Cerebellar nuclear complex (tissue), 1 donor: Measurements from ENCODE around the gene SHB.
"Not testable (repeated sequence)": the region's sequence is repeated elsewhere in the genome, so short reads cannot be mapped to it uniquely, and the experiment has no call there.

ENCODE experiments used
- DNase-seq, 2 experiments: peaks; one replicate each; lab custom pipeline; 2025; lab: John Stamatoyannopoulos, UW

The SHB gene

DNA sequence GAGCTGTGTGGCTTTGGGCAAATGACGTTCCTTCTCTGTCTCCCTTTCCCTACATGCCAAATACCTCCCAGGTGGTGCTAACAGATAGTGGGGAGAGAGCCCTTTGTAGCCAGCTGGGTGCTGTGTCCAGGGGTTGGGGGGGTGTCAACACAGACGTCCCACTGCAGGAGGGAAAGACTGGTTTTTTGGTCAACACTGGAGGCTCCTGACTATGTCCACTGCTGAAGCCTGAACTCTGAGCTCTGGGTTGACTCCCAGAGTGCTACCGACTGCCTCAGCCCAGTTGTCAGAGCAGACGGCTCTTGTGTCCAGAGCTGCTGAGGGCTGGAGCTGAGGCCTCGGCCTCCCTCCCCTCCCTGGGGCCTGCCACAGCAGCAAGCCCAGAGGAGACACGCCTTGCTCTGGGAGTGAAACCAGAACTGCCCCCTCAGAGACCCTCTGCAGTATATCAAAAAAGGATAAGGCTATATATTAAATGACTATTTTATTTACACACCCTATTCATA, 150.3 kb downstream of the SHB start:
- no peak for DNase-seq

- DNase-seq = no peak
These were observed 151.0 kb downstream of the SHB start for GRCh38 chr9:37917801-37918664.

DNA sequence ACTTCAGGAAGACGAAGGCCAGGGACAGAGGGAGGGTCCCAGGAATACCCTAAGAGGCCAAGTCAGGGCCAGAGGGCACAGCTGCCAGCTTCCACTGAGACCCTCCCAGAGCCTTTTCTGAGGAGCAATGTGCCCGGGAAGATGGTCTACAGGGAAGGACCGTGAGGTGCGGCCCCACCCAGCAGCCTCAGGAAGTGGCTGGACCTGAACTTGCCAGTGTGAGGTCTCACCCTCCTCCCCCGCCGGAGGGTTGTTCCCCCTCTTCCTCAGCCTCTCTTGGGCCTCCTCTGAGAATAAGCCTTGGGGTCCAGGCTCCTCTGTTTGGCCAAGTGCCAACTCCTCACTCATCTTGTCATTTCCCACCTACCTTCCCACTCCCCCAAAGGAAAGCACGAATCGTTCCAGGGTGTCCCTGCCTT, 151.7 kb downstream of the SHB start:
- no peak for DNase-seq

GRCh38 chr9:37916471-37917312, 152.3 kb downstream of the SHB start:
- DNase-seq = no peak

DNA sequence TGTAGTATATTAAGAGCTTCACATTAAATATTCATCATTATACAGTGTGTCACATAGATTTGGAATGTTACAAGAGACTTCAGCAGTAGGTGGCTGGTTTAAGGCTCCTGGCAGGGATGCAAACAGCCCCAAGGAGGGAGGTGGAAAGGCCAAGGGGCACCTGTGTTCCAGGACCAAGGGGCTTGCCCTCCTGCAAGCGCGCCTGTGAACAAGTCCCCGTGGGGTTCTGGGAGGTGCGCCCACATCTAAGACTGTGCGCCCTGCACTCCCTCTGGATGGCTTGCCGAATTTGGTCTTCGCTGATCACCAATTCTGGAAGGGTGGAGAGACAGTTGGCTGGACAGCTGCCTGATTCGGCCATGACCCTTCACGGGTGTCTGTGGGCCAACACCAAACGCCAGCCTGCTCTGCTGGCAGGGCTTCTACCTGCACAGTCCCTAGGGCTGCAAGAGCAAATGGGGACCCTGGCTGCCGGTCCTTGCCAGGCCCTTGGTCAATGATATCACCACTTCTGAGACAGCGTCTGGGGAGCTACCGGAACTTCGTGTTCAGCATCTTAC, 153.0 kb downstream of the SHB start:
- DNase-seq = no peak

GRCh38 chr9:37914701-37915358, 154.2 kb downstream of the SHB start:
- DNase-seq = no peak

DNA sequence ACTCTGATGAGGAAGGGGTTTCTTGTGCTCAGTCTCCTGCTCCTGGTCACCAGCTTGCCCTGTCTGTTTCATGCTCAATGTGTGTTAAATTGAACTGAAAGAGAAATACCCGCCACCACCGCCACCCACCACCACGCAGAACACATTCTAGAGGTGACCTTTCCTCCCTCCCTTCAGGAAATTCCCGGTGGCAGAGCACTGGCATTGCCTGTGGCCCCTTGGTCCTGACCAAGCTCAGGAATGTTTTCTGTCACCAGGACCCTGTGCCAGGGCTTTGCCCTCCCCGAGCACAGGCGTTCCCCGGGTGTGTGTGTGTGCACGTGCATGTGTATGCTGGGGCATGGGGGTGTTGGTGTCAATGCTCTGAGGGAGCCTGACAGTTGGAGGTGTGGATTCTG, 154.9 kb downstream of the SHB start:
- DNase-seq = no peak

DNA sequence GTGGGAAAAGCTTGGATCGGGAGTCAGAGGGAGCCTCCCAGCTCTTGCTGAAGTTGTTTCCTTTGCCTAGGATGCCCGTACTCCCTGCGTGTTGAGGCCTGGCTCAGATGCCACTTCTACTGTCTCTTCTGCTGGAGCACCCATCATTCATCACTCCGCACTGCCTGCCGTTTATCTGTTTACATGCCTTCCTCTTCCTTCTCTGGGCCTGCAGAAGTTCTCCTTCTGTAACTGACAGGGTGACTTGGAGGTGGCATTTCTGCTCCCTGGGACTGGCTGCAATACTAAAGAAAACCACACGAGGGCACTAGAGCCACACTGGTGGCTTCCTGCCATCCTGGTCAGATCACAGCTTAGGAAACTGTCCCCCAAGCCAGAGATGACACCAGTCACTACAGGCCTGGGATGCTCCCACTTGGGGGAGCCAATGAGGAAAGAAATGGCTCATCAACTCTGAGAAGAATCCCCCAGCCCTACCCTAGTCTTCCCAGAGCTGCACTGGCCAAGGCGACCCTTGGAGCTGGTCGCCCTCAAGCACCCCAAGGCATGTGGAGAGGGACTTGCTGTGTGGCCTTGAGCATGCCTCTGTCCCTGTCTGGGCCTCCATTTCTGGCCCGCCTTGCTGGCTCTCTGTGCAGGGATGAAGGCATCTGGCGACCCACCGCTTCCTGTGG, 155.4 kb downstream of the SHB start:
- DNase-seq = peak in 1 of 2 experiments; percentile 38

- DNase-seq = no peak
These were observed 157.8 kb downstream of the SHB start for GRCh38 chr9:37911271-37911681.

DNA sequence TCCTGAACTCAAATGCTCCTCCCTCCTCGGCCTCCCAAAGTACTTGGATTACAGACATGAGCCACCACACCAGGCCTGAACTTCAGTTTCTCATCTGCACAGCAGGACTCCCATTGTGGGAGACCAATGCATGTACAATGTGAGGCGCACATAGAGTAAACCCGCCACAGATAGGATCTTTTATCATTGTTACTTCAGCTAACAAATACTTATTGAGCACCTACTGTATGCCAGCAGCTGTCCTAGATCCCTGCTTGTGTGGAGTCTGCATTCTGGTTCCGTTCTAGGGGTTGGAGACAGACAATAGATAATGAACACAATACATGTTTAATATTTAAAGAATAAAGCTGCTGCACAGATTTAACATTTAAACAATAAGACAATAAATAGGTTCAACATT, 158.8 kb downstream of the SHB start:
- no peak for DNase-seq

GRCh38 chr9:37909836-37910235, 159.2 kb downstream of the SHB start:
- not testable (repeated sequence) for DNase-seq

DNA sequence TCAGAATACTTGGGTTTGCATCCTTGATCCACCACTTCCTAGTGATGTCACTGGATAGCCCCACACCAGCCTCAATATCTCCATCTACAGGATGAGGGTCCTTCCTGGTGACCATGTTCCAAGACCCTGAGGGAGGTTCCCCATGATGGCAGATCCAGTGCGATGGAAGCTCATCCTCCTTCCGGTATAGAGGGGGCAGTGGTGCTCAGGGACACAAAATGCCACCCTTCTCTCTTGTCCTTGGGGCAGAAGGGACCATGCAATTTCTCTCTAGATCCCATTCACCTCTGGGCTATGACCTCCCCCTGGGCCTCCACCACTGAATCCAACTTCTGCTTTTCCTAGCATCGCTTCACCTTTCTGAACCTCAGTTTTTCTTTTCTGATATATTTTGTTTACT, 159.7 kb downstream of the SHB start:
- no peak for DNase-seq

- no peak for DNase-seq
These were observed 160.3 kb downstream of the SHB start for GRCh38 chr9:37908698-37909186.

DNA sequence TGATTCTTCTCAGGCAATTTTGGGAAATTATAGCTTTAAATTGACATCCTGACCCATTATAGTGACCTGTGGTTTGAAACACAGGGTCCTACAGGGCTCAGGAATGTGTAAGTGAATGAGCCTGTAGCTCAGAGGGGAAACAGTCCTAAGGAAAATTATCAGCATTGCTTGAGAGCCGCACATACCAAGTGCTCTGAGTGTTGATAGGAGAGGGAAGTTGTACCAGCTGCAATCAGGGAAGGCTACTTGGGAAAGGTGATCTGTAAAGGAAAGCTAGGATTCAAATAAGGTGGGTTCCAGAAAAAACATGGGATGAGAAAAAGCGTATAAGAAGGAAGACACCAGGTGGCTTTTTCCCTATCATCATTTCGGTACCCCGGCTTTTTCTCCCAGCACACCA, 160.7 kb downstream of the SHB start:
- no peak for DNase-seq

DNA sequence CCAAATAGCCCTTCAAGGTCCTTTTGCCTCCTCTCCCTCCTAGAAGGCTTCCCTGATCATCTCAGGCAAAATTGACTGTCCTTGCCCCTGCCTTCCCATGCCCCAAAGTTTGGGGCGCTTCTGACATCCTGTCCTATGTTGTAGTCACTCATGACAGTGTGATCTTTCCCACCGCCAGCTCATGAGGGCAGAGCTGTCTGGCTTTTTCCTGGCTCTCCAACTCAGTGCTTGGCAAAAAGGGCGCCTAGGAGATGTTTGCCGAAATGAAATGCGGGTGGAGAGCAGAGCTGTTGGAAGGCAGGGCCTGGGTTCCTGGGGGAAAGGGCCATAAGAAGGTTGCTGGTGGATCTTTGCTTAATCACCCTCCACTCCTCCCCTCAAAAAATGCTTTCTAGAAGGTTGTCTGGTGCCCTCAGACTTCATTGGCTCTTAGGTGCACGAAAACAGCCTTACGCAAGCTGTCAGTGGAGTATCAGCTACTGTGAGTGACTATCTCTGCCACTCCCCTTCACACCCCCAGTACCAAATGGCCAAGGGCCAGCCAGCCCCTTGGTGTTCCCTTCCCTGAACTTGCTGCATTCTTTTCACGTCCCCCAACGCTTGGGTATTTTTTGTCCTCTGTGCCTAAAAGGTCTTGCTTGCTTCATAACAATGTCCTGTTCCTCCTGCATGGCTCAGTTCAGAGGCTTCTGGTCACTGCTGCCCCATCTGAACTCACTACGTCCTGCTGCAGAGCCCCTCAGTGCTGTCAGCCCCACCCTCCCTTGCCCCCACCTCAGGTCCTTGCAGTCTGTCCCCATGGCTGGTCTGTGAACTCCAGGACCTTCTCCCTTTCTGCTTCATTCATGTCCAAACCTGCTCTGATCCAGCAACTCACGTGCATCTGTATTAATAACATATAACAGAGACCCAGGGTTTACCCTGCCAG, 162.5 kb downstream of the SHB start:
- DNase-seq = no peak

DNA sequence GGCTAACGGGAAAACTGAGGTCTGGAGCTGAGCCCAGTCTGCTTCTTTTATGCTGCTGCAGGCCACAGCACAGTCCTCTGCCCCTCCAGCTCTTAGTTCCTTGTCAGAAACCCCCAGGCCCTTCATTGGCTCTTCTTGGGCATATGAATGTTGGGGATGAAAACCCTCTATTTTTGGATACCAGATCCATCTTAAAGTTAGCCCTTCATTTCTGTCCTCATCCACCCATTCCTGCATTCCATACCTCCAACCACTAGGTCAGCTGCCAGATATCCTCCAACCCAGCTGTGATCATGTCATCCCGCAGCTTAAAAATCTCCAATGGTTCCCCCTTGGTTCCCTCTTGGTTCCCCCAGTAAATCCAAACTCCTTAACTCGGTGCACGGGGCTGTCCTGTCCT, 163.3 kb downstream of the SHB start:
- no peak for DNase-seq

DNA sequence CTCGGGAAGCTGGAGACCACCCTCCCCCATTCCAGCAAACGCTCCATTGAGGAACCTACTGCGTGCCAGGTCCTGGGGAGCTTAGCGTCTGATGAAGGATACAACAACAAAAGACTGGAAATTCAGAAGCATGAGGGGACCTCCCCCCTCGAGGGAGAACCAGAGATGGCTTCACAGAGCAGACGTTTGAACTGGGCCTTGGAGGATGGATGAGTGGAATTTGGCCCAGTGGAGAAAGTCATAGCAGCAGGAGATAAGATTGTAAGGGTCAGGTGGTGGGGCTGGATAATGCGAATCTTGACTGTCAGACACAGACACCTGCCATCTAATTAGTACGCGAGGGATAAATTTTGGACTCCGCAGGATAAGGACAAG, 163.9 kb downstream of the SHB start:
- DNase-seq = no peak

DNA sequence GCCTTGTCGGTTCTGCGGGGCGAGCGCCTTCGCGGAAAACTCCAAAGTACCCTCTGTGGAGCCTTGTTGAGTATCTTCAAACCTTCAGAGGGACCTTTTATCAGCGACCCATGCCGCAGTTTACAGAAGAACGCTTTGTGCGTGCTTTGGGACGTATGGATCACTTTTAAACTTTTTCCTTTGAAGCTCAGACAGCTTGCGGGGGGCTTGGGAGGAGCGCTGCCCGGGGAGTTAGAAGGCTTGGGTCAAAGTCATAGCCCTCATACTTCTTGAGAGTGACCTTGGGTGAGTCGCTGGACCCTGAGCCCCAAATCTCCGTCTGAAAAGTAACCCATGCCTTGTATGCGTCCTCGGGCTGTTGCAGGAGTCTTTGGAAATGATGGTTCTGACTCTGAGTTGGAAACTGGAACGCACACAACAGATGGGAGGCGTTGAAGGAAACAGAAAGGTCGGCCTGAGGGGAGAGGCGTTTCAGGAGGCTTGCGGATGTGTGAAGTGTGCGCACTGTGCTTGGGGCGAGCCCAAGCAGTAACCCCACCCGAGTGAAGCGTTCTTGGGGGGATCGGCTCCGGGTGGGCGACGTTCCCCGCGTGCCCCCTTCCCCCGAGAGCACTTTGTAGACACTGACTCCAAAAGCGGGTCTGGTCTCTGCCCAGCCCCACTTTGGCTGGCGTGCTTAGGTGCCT, 164.4 kb downstream of the SHB start:
- DNase-seq = no peak

- peak in 1 of 2 experiments; percentile 55 for DNase-seq
These were observed 165.2 kb downstream of the SHB start, which contains the start of gene SLC25A51 for GRCh38 chr9:37903647-37904444. SLC25A51 (minus strand) TSS chr9:37904127; CDS start chr9:37888550, 15,577 bp downstream.
